ENCODE data around the gene HDAC4. TPM values are rescaled to one million over a fixed set of nuclear protein-coding genes. Genes with fewer than 3 reads are reported as not detected.
"Not testable (repeated sequence)": the region's sequence is repeated elsewhere in the genome, so short reads cannot be mapped to it uniquely, and the experiment has no call there.

Gene HDAC4
- total RNA-seq, 2 donors from 2014 or later, result 34.1 to 39.1 TPM

- not testable (repeated sequence) for H3K27ac Mint-ChIP-seq; H3K9me3 Mint-ChIP-seq; DNase-seq (ENCODE audit: low spot score in 2 of 2)
- peaks cover 8 to 11% of the 10 kb centered on the region in 2 donors for H3K36me3 Mint-ChIP-seq
- peak in 1 of 2 donors; percentile 29 for ATAC-seq
Observed at GRCh38 chr2:239069362-239070333, 331.2 kb downstream of the HDAC4 start.

- H3K27ac Mint-ChIP-seq, result peak overlapping the region in 1 of 2 donors; percentile 22
Observed at GRCh38 chr2:239068411-239068810, 332.4 kb downstream of the HDAC4 start.

GRCh38 chr2:239067196-239067865 is 333.5 kb downstream of the HDAC4 start:
- Mint-ChIP-seq H3K27ac (no peak overlapping the region), H3K36me3 (peaks cover 7 to 8% of the 10 kb centered on the region in 2 donors), H3K9me3 (no peaks in the 10 kb centered on the region)
- no peak for DNase-seq (ENCODE audit: low spot score in 2 of 2)
- ATAC-seq, result no peak

More at GRCh38 chr2:239068411-239068810, 332.4 kb downstream of the HDAC4 start:
- H3K9me3 Mint-ChIP-seq, result no peaks in the 10 kb centered on the region
- ATAC-seq, result no peak
- no peak for DNase-seq (ENCODE audit: low spot score in 2 of 2)
- H3K36me3 Mint-ChIP-seq, result peaks cover 8 to 11% of the 10 kb centered on the region in 2 donors

- DNase-seq (ENCODE audit: low spot score in 2 of 2) (no peak), ATAC-seq (no peak)
- H3K27ac Mint-ChIP-seq, result no peak overlapping the region
- no peaks in the 10 kb centered on the region for H3K9me3 Mint-ChIP-seq
- H3K36me3 Mint-ChIP-seq, result peaks cover 0 to 1% of the 10 kb centered on the region in 2 donors
Observed at GRCh38 chr2:239066597-239066996, 334.2 kb downstream of the HDAC4 start.

- H3K9me3 Mint-ChIP-seq, result no peaks in the 10 kb centered on the region
- H3K27ac Mint-ChIP-seq, result peak overlapping the region in 1 of 2 donors; percentile 36
- ATAC-seq (no peak), DNase-seq (ENCODE audit: low spot score in 2 of 2) (no peak)
- no peaks in the 10 kb centered on the region for H3K36me3 Mint-ChIP-seq
Observed at GRCh38 chr2:239065962-239066361, 334.9 kb downstream of the HDAC4 start.

GRCh38 chr2:239065537-239065936 is 335.3 kb downstream of the HDAC4 start:
- no peaks in the 10 kb centered on the region for H3K9me3 Mint-ChIP-seq
- ATAC-seq (no peak), DNase-seq (ENCODE audit: low spot score in 2 of 2) (no peak)
- H3K36me3 Mint-ChIP-seq, result no peaks in the 10 kb centered on the region
- peak overlapping the region in 1 of 2 donors; percentile 36 for H3K27ac Mint-ChIP-seq

- Mint-ChIP-seq H3K36me3 (no peaks in the 10 kb centered on the region), H3K27ac (no peak overlapping the region), H3K9me3 (no peaks in the 10 kb centered on the region)
- ATAC-seq (no peak), DNase-seq (ENCODE audit: low spot score in 2 of 2) (no peak)
Observed at GRCh38 chr2:239064891-239065290, 335.9 kb downstream of the HDAC4 start.

GRCh38 chr2:239064253-239064652 is 336.6 kb downstream of the HDAC4 start:
- DNase-seq (ENCODE audit: low spot score in 2 of 2), result no peak
- Mint-ChIP-seq H3K27ac (no peak overlapping the region), H3K9me3 (no peaks in the 10 kb centered on the region), H3K36me3 (no peaks in the 10 kb centered on the region)
- no peak for ATAC-seq

- no peaks in the 10 kb centered on the region for H3K9me3 Mint-ChIP-seq
- ATAC-seq (no peak), DNase-seq (ENCODE audit: low spot score in 2 of 2) (no peak)
- no peaks in the 10 kb centered on the region for H3K36me3 Mint-ChIP-seq
- no peak overlapping the region for H3K27ac Mint-ChIP-seq
Observed at GRCh38 chr2:239062743-239063142, 338.1 kb downstream of the HDAC4 start.

GRCh38 chr2:239061824-239062570 is 338.8 kb downstream of the HDAC4 start:
- ATAC-seq (no peak), DNase-seq (ENCODE audit: low spot score in 2 of 2) (no peak)
- Mint-ChIP-seq H3K36me3 (no peaks in the 10 kb centered on the region), H3K9me3 (no peaks in the 10 kb centered on the region), H3K27ac (no peak overlapping the region)

GRCh38 chr2:239061121-239061666 is 339.6 kb downstream of the HDAC4 start:
- H3K27ac Mint-ChIP-seq, result peak overlapping the region in 1 of 2 donors; percentile 84
- no peaks in the 10 kb centered on the region for H3K36me3 Mint-ChIP-seq
- DNase-seq (ENCODE audit: low spot score in 2 of 2) (no peak), ATAC-seq (peak in 1 of 2 donors; percentile 19)
- no peaks in the 10 kb centered on the region for H3K9me3 Mint-ChIP-seq

- H3K9me3 Mint-ChIP-seq, result no peaks in the 10 kb centered on the region
- no peak for ATAC-seq
- H3K36me3 Mint-ChIP-seq, result no peaks in the 10 kb centered on the region
- DNase-seq (ENCODE audit: low spot score in 2 of 2), result no peak
- peak overlapping the region in 1 of 2 donors; percentile 84 for H3K27ac Mint-ChIP-seq
Observed at GRCh38 chr2:239060676-239061075, 340.1 kb downstream of the HDAC4 start.

GRCh38 chr2:239059854-239060253 is 341.0 kb downstream of the HDAC4 start:
- Mint-ChIP-seq H3K9me3 (no peaks in the 10 kb centered on the region), H3K36me3 (no peaks in the 10 kb centered on the region), H3K27ac (no peak overlapping the region)
- DNase-seq (ENCODE audit: low spot score in 2 of 2) (no peak), ATAC-seq (no peak)

GRCh38 chr2:239058766-239059165 is 342.1 kb downstream of the HDAC4 start:
- H3K36me3 Mint-ChIP-seq, result no peaks in the 10 kb centered on the region
- H3K27ac Mint-ChIP-seq, result no peak overlapping the region

GRCh38 chr2:239057533-239057932 is 343.3 kb downstream of the HDAC4 start:
- DNase-seq (ENCODE audit: low spot score in 2 of 2), result no peak
- no peaks in the 10 kb centered on the region for H3K9me3 Mint-ChIP-seq
- peaks cover 7 to 9% of the 10 kb centered on the region in 2 donors for H3K36me3 Mint-ChIP-seq
- ATAC-seq, result no peak
- no peak overlapping the region for H3K27ac Mint-ChIP-seq

More at GRCh38 chr2:239058766-239059165, 342.1 kb downstream of the HDAC4 start:
- ATAC-seq (no peak), DNase-seq (ENCODE audit: low spot score in 2 of 2) (no peak)
- H3K9me3 Mint-ChIP-seq, result no peaks in the 10 kb centered on the region

GRCh38 chr2:239056611-239057010 is 344.2 kb downstream of the HDAC4 start:
- no peak for DNase-seq (ENCODE audit: low spot score in 2 of 2)
- H3K9me3 Mint-ChIP-seq, result no peaks in the 10 kb centered on the region
- ATAC-seq, result no peak
- peaks cover 12 to 14% of the 10 kb centered on the region in 2 donors for H3K36me3 Mint-ChIP-seq
- no peak overlapping the region for H3K27ac Mint-ChIP-seq

Data from activated naive CD4-positive, alpha-beta T cell treated with anti-CD3 and anti-CD28 coated beads, Interleukin-2, amount 50 U/mL, for 72 hours (primary cell).